Parathyroid adenoma (tissue), 2 donors: ENCODE data around the gene RPP21.

Experiments used
- H2AFZ ChIP-seq: fragments of 300-600 bp; sonication (generic); one replicate; pipeline ENCODE4 v1.7.0; 2017; ENCODE audit warnings: antibody characterized with exemption, mild to moderate bottlenecking
- H3K27ac ChIP-seq: fragments of 300-600 bp; sonication (generic); one replicate; pipeline ENCODE4 v1.7.0; 2017
- H3K27me3 ChIP-seq: fragments of 300-600 bp; sonication (generic); one replicate; pipeline ENCODE4 v1.7.0; 2017; ENCODE audit warnings: low read length; ENCODE audit not compliant: control insufficient read depth, insufficient read depth
- H3K36me3 ChIP-seq: fragments of 300-600 bp; sonication (generic); one replicate; pipeline ENCODE4 v1.7.0; 2017; ENCODE audit warnings: low read length; ENCODE audit not compliant: control insufficient read depth, insufficient read depth
- H3K4me1 ChIP-seq: fragments of 300-600 bp; sonication (generic); one replicate; pipeline ENCODE4 v1.7.0; 2017; ENCODE audit warnings: control low read depth
- H3K4me2 ChIP-seq: fragments of 300-600 bp; sonication (generic); one replicate; pipeline ENCODE4 v1.7.0; 2017; ENCODE audit warnings: low read length
- H3K4me3 ChIP-seq: fragments of 300-600 bp; sonication (generic); one replicate; pipeline ENCODE4 v1.7.0; 2017; ENCODE audit warnings: low read depth, low read length
- H3K79me2 ChIP-seq: fragments of 300-600 bp; sonication (generic); one replicate; pipeline ENCODE4 v1.7.0; 2017; ENCODE audit warnings: control low read depth
- H3K9ac ChIP-seq: fragments of 300-600 bp; sonication (generic); one replicate; pipeline ENCODE4 v1.7.0; 2017; ENCODE audit warnings: mild to moderate bottlenecking
- H3K9me3 ChIP-seq: fragments of 300-600 bp; sonication (generic); one replicate; pipeline ENCODE4 v1.7.0; 2017; ENCODE audit warnings: low read length; ENCODE audit not compliant: control insufficient read depth
- CTCF ChIP-seq: fragments of 300-600 bp; sonication (generic); IDR thresholded peaks from one replicate; pipeline ENCODE4 v1.7.0; 2017; ENCODE audit warnings: antibody characterized with exemption, mild to moderate bottlenecking
- donor health status: primary hyperparathyroidism.

RPP21 gene

GRCh38 chr6:30341218-30341617, 3.7 kb upstream of the RPP21 start:
- Histone ChIP-seq H3K4me2 (no peak overlapping the region), H2AFZ (no peak overlapping the region), H3K4me3 (no peak overlapping the region), H3K79me2 (no peaks in the 10 kb centered on the region), H3K9ac (no peak overlapping the region), H3K27me3 (no peaks in the 10 kb centered on the region), H3K27ac (no peak overlapping the region), H3K9me3 (no peaks in the 10 kb centered on the region), H3K4me1 (peaks cover 10% of the 10 kb centered on the region), H3K36me3 (no peaks in the 10 kb centered on the region)
- no peak for TF ChIP-seq CTCF

DNA sequence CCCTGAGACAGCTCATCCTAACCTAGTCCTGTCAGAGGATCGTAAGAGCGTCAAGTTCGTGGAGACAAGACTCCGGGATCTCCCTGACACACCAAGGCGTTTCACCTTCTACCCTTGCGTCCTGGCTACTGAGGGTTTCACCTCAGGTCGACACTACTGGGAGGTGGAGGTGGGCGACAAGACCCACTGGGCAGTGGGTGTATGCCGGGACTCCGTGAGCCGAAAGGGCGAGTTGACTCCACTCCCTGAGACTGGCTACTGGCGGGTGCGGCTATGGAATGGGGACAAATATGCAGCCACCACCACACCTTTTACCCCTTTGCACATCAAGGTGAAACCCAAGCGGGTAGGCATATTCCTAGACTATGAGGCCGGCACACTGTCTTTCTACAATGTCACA, 3.2 kb upstream of the RPP21 start:
- Histone ChIP-seq H3K4me2 (no peak overlapping the region), H3K9me3 (no peaks in the 10 kb centered on the region), H3K27ac (no peak overlapping the region), H3K4me3 (no peak overlapping the region), H3K27me3 (no peaks in the 10 kb centered on the region), H2AFZ (no peak overlapping the region), H3K4me1 (peaks cover 10% of the 10 kb centered on the region), H3K79me2 (no peaks in the 10 kb centered on the region), H3K9ac (no peak overlapping the region), H3K36me3 (no peaks in the 10 kb centered on the region)
- TF ChIP-seq CTCF: no peak

- H3K79me2 ChIP-seq: no peaks in the 10 kb centered on the region
- H3K4me3 ChIP-seq: peak overlapping the region; percentile 92
- H3K9ac ChIP-seq: no peak overlapping the region
- peak overlapping the region; percentile 98 for H2AFZ ChIP-seq
- TF ChIP-seq CTCF: no peak
- no peaks in the 10 kb centered on the region for H3K36me3 ChIP-seq
- no peaks in the 10 kb centered on the region for H3K9me3 ChIP-seq
- peaks cover 8% of the 10 kb centered on the region for H3K4me1 ChIP-seq
- H3K4me2 ChIP-seq: peak overlapping the region; percentile 94
- H3K27me3 ChIP-seq: no peaks in the 10 kb centered on the region
- peak overlapping the region; percentile 90 for H3K27ac ChIP-seq
Observed at GRCh38 chr6:30344191-30344867, 627 bp upstream of the RPP21 start.

DNA sequence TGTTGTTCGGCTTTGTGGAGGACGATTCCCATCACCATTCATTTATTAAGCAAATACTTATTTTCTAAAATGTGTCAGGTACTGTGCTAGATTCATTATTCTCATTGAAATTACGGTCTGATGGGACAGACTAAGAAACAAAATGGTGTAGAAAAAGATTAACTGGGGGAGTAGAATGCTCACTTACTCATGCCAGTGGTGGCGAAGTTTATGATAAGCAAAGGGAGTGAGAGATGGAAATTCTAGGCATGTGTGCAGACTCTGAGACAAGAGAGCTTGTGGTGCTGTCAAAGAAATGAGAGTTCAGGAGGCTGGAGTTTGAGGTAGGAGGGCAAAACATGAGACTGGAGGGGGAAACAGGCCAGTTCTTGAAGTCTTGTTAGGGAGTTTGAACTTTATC, 896 bp downstream of the RPP21 start:
- Histone ChIP-seq H3K79me2 (no peaks in the 10 kb centered on the region), H3K9ac (no peak overlapping the region), H3K4me3 (peak overlapping the region; percentile 92), H3K36me3 (no peaks in the 10 kb centered on the region), H3K4me2 (peak overlapping the region; percentile 52), H3K27me3 (no peaks in the 10 kb centered on the region), H2AFZ (peak overlapping the region; percentile 98), H3K9me3 (no peaks in the 10 kb centered on the region), H3K27ac (no peak overlapping the region), H3K4me1 (peaks cover 8% of the 10 kb centered on the region)
- no peak for TF ChIP-seq CTCF

DNA sequence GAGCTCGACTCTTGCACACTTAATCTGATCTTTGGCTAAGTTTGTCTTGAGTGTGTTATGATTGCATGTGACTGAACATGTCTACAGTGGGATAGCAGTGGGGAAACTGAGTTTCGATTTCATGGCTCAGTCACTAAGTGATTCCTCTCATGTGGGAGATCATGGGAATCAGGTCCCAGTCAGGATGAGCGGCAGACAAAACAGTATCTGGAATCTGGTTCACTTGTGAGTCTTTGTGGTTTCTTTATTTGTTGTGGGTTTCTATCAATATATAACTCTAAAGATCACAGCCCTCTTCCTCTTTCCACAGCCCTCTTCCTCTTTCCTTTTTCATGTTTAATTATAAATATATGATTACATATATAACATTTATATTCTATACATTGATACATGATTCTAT, 4.0 kb downstream of the RPP21 start:
- no peaks in the 10 kb centered on the region for H3K9me3 ChIP-seq
- no peaks in the 10 kb centered on the region for H3K27me3 ChIP-seq
- no peak overlapping the region for H3K27ac ChIP-seq
- no peak overlapping the region for H3K4me3 ChIP-seq
- no peak overlapping the region for H3K9ac ChIP-seq
- H3K36me3 ChIP-seq: no peaks in the 10 kb centered on the region
- H3K4me2 ChIP-seq: no peak overlapping the region
- H3K4me1 ChIP-seq: peaks cover 8% of the 10 kb centered on the region
- H2AFZ ChIP-seq: no peak overlapping the region
- no peaks in the 10 kb centered on the region for H3K79me2 ChIP-seq
- no peak for TF ChIP-seq CTCF
